ENCODE results near the gene CELSR2. TPM values are rescaled to one million over a fixed set of nuclear protein-coding genes. Genes with fewer than 3 reads are reported as not detected.
"Not testable (repeated sequence)": the region's sequence is repeated elsewhere in the genome, so short reads cannot be mapped to it uniquely, and the experiment has no call there.

CELSR2 gene
- total RNA-seq, 2 experiments from 2014 or later, result 2.7 to 3.1 TPM

DNA sequence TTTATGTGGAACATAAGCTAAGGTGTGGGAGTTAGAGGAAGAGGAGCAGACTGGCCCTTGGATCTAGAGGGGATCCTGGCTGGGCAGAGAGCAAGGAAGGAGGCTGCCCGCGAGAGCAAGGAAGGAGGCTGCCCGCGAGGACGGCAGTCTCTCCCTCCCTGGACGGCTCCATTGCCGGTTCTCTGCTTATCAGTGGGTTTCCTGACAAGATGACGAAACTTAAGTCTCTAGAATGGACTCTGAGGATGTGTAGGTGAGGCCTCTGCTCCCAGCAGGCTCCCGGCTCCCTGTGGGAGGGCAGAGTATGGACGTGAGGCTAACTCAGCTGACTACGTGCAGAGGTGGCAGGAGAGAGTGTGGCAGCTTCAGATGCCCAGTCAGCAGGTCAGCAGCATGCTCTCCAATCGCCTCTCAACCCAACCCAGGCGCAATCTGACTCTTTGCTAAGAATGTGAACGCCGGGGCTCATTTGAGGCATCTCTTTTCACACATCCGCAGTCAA, 51.4 kb downstream of the CELSR2 start:
- ChIA-PET CTCF (no interaction called here), POLR2A (no interaction called here)
- intact Hi-C loops (cut with micrococcal nuclease), result no loop called here
- Mint-ChIP-seq H3K4me3 (no peak overlapping the region), H3K9me3 (no peaks in the 10 kb centered on the region), H3K27me3 (peaks cover 7% of the 10 kb centered on the region), H3K4me1 (ENCODE audit: low read depth) (peaks cover 3% of the 10 kb centered on the region), H3K27ac (no peak overlapping the region), H3K36me3 (ENCODE audit: low read depth) (no peaks in the 10 kb centered on the region)
- DNase-seq (no peak), ATAC-seq (no peak)
- TF ChIP-seq, protein P1, sequence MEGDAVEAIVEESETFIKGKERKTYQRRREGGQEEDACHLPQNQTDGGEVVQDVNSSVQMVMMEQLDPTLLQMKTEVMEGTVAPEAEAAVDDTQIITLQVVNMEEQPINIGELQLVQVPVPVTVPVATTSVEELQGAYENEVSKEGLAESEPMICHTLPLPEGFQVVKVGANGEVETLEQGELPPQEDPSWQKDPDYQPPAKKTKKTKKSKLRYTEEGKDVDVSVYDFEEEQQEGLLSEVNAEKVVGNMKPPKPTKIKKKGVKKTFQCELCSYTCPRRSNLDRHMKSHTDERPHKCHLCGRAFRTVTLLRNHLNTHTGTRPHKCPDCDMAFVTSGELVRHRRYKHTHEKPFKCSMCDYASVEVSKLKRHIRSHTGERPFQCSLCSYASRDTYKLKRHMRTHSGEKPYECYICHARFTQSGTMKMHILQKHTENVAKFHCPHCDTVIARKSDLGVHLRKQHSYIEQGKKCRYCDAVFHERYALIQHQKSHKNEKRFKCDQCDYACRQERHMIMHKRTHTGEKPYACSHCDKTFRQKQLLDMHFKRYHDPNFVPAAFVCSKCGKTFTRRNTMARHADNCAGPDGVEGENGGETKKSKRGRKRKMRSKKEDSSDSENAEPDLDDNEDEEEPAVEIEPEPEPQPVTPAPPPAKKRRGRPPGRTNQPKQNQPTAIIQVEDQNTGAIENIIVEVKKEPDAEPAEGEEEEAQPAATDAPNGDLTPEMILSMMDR (IDR thresholded peaks at IDR 0.05), result no peak

DNA sequence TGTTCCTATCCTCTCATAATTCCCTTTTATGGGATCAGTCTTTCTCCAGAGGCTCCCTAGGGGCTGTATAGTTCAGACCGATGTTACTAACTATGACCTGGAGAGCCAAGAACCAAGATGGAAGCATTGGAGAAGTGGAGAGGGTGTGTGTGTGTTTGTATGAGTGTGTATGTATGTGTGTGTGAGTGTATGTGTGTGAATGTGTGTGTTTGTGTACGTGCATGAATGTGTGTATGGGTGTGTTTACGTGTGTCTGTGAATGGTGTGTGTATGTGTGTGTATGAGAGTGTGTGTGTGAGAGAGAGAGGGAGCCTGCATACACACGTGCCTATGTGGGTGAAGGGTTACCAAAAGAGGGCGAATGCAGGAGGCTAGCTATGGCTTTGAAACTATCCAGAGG, 52.5 kb downstream of the CELSR2 start:
- intact Hi-C loops (cut with micrococcal nuclease), result no loop called here
- Mint-ChIP-seq H3K27ac (no peak overlapping the region), H3K27me3 (peaks cover 7% of the 10 kb centered on the region), H3K4me1 (ENCODE audit: low read depth) (peaks cover 3% of the 10 kb centered on the region), H3K4me3 (no peak overlapping the region), H3K9me3 (no peaks in the 10 kb centered on the region), H3K36me3 (ENCODE audit: low read depth) (no peaks in the 10 kb centered on the region)
- TF ChIP-seq, protein P1 (IDR thresholded peaks at IDR 0.05), result no peak
- ATAC-seq (no peak), DNase-seq (no peak)
- CTCF ChIA-PET, result no interaction called here
- POLR2A ChIA-PET, result no interaction called here

- intact Hi-C loops (cut with micrococcal nuclease), result no loop called here
- no peaks in the 10 kb centered on the region for H3K9me3 Mint-ChIP-seq
- no peaks in the 10 kb centered on the region for H3K36me3 Mint-ChIP-seq (ENCODE audit: low read depth)
- H3K4me1 Mint-ChIP-seq (ENCODE audit: low read depth), result no peaks in the 10 kb centered on the region
- ChIA-PET CTCF (interaction anchor here (1.0 to 1.9 kb wide), 3 partner anchors 22 to 812 kb away, joined by 3 to 7 read pairs (median 7); partner anchors contain the start of gene PSRC1), POLR2A (no interaction called here)
- DNase-seq (no peak), ATAC-seq (no peak)
- H3K27ac Mint-ChIP-seq, result no peak overlapping the region
- H3K4me3 Mint-ChIP-seq, result no peak overlapping the region
- TF ChIP-seq, protein P1 (IDR thresholded peaks at IDR 0.05), result no peak
- H3K27me3 Mint-ChIP-seq, result peaks cover 5% of the 10 kb centered on the region
These were observed 55.0 kb downstream of the CELSR2 start for GRCh38 chr1:109304226-109304920.

GRCh38 chr1:109305991-109306390, 56.7 kb downstream of the CELSR2 start:
- H3K27me3 Mint-ChIP-seq; H3K27ac Mint-ChIP-seq; ATAC-seq; H3K36me3 Mint-ChIP-seq (ENCODE audit: low read depth); H3K4me3 Mint-ChIP-seq; DNase-seq; H3K9me3 Mint-ChIP-seq; intact Hi-C loops (cut with micrococcal nuclease); H3K4me1 Mint-ChIP-seq (ENCODE audit: low read depth): not testable (repeated sequence)
- CTCF ChIA-PET, result interaction anchor here (1.1 to 2.7 kb wide), 3 partner anchors 24 to 96 kb away, joined by 4 to 9 read pairs (median 7); partner anchors contain the start of gene PSRC1
- POLR2A ChIA-PET, result interaction anchor here (1.2 kb wide), 1 partner anchor 23 kb away, joined by 3 read pairs; the partner anchor contains the start of gene PSRC1

- H3K9me3 Mint-ChIP-seq, result no peaks in the 10 kb centered on the region
- DNase-seq (no peak), ATAC-seq (no peak)
- no peaks in the 10 kb centered on the region for H3K36me3 Mint-ChIP-seq (ENCODE audit: low read depth)
- ChIA-PET POLR2A (interaction anchor here (1.2 kb wide), 1 partner anchor 24 kb away, joined by 3 read pairs; the partner anchor contains the start of gene PSRC1), CTCF (interaction anchor here (1.1 to 2.7 kb wide), 3 partner anchors 29 to 95 kb away, joined by 4 to 9 read pairs (median 4); no protein-coding TSS in a partner anchor)
- no peaks in the 10 kb centered on the region for H3K27me3 Mint-ChIP-seq
- TF ChIP-seq, protein P1 (IDR thresholded peaks at IDR 0.05), result no peak
- intact Hi-C loops (cut with micrococcal nuclease), result no loop called here
- no peak within 1 kb of the TSS for H3K4me3 Mint-ChIP-seq
- no peak within 1 kb of the TSS for H3K27ac Mint-ChIP-seq
- H3K4me1 Mint-ChIP-seq (ENCODE audit: low read depth), result no peaks in the 10 kb centered on the region
These were observed 57.5 kb downstream of the CELSR2 start, which contains the start of gene MYBPHL for GRCh38 chr1:109306832-109307273. MYBPHL (minus strand) TSS chr1:109307011; CDS start chr1:109306991, 20 bp downstream.

Data from activated CD8-positive, alpha-beta T cell treated with anti-CD3 and anti-CD28 coated beads for 36 hours (primary cell).